ENCODE data around the gene SCAI.
"Not testable (repeated sequence)": the region's sequence is repeated elsewhere in the genome, so short reads cannot be mapped to it uniquely, and the experiment has no call there.

The SCAI gene

DNA sequence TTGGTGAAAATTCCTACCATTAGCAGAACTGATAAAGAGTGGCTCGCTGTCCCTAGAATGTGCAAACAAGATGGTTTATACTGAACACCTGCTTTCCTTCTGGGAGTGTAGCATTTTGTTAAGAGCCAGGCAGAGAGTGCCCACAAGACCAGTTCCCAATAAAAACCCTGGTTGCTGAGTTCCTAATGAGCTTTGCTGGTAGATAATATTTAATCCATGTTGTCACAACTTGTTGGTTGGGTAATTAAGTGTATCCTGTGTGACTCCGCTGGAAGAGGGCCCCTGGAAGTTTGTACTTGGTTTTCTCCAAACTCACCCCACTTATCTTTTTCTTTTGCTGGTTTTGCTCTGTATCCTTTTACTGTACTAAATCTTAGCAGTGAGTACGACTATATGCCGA is 162.9 kb downstream of the SCAI start:
- no peak overlapping the region for H3K27ac ChIP-seq
- TF ChIP-seq ZFX (IDR thresholded peaks at IDR 0.05; ENCODE audit: borderline replicate concordance) = no peak
- TF ChIP-seq, protein P1, sequence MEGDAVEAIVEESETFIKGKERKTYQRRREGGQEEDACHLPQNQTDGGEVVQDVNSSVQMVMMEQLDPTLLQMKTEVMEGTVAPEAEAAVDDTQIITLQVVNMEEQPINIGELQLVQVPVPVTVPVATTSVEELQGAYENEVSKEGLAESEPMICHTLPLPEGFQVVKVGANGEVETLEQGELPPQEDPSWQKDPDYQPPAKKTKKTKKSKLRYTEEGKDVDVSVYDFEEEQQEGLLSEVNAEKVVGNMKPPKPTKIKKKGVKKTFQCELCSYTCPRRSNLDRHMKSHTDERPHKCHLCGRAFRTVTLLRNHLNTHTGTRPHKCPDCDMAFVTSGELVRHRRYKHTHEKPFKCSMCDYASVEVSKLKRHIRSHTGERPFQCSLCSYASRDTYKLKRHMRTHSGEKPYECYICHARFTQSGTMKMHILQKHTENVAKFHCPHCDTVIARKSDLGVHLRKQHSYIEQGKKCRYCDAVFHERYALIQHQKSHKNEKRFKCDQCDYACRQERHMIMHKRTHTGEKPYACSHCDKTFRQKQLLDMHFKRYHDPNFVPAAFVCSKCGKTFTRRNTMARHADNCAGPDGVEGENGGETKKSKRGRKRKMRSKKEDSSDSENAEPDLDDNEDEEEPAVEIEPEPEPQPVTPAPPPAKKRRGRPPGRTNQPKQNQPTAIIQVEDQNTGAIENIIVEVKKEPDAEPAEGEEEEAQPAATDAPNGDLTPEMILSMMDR (IDR thresholded peaks at IDR 0.05) = no peak

DNA sequence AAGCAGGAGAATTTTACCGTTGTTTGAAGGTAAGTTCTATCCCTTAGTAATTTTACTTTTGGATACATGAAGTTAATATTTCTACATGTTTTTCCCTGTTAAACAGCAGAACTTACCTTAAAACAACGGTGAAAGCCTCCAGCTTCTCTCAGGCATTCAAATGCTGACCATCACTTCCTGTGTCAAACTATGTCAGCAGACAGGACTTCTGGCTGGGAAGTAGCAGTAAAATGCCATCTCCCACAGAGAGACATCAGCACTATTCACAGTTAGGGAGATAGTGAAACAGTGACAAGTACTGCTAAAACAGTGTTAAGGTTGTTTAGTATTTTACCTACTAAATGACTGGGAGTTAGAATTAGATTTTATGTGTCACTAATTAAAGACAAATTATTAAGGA is 168.2 kb downstream of the SCAI start:
- TF ChIP-seq, protein P1 (IDR thresholded peaks at IDR 0.05) = no peak
- TF ChIP-seq ZFX (IDR thresholded peaks at IDR 0.05; ENCODE audit: borderline replicate concordance) = no peak
- H3K27ac ChIP-seq = no peak overlapping the region

DNA sequence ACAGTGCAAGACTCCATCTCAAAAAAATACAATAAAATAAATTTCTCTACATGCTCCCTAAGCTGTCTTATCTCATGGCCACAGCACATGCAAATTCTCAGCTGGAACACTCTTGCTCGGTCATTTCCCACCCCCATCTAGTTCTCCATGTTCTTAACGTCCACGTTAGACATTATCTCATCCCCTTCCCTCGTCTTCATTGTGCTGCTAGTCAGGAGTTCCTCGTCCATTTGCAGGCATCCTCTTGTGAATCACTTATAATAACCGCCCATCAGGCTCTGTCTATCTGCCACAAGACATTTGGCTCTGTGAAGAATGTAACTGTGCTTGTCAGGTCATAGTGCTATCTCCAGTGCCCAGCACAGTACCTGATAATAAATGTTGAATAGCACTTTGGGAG is 169.5 kb downstream of the SCAI start:
- H3K27ac ChIP-seq = no peak overlapping the region
- TF ChIP-seq, protein P1 (IDR thresholded peaks at IDR 0.05) = no peak
- TF ChIP-seq ZFX (IDR thresholded peaks at IDR 0.05; ENCODE audit: borderline replicate concordance) = no peak

DNA sequence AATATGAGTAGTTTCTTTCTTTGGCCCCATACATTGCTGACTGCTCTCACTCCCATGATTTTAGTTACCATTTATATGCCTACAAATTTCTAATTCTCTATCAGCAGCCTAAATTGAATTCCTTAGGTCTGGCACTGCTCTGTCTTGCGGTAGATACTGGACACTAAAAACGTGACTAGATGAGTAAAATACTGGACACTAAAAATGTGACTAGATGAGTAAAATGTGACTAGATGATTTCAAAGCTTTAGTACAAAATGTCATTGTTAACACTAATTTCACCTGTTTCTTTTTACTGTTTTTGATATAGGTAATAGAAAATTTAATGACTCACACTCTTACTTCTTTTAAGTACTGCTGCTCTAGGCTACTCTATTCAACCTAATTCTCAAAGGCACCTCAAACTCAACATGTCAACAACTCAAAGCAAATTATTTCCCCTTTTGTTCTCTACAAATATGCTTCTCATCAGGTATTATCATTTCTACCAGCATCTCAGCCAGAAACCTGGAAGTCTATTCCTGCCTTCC is 171.0 kb downstream of the SCAI start:
- no peak for TF ChIP-seq ZFX (IDR thresholded peaks at IDR 0.05; ENCODE audit: borderline replicate concordance)
- TF ChIP-seq, protein P1 (IDR thresholded peaks at IDR 0.05) = no peak
- no peak overlapping the region for H3K27ac ChIP-seq

DNA sequence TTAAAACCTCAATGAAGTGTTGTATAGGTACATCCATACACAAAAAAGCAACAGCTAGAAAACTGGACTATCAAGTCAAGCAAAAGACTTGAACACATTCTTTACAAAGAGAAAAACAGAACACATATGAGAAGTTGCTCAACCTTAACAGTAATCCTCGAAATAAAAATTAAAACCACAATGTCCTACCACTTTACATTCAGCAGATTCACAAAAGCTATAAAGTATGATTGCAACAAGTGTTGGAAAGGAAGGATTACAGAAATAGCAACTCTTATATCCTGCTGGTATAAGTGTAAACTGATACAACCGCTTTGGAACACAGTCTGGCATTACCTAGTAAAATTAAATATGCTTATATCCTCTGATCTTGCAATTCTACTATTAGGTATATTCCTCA is 173.9 kb downstream of the SCAI start:
- TF ChIP-seq ZFX (IDR thresholded peaks at IDR 0.05; ENCODE audit: borderline replicate concordance) = no peak
- TF ChIP-seq, protein P1 (IDR thresholded peaks at IDR 0.05) = no peak
- no peak overlapping the region for H3K27ac ChIP-seq

DNA sequence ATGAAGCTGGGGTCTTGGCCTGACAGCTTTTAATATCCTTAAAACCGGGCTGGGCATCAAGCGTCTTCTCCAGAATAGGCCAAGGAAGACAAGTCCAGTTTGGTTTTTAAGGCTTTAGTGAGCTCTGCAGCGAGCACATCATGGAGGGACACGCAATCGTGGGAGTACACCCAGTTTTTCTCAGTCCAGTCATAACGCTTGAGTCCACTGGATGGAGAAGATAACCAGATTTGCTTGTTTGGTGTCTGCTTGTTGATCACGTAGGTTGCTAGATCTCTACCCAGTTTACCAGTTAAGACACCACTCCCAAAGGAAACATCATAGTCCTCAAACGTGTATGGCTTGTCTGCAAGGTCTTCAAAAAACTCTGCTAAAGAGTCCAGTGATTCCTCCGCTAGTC is 175.1 kb downstream of the SCAI start:
- TF ChIP-seq, protein P1 (IDR thresholded peaks at IDR 0.05) = no peak
- no peak for TF ChIP-seq ZFX (IDR thresholded peaks at IDR 0.05; ENCODE audit: borderline replicate concordance)
- no peak overlapping the region; the same call in 1 of the 2 replicates for H3K27ac ChIP-seq

DNA sequence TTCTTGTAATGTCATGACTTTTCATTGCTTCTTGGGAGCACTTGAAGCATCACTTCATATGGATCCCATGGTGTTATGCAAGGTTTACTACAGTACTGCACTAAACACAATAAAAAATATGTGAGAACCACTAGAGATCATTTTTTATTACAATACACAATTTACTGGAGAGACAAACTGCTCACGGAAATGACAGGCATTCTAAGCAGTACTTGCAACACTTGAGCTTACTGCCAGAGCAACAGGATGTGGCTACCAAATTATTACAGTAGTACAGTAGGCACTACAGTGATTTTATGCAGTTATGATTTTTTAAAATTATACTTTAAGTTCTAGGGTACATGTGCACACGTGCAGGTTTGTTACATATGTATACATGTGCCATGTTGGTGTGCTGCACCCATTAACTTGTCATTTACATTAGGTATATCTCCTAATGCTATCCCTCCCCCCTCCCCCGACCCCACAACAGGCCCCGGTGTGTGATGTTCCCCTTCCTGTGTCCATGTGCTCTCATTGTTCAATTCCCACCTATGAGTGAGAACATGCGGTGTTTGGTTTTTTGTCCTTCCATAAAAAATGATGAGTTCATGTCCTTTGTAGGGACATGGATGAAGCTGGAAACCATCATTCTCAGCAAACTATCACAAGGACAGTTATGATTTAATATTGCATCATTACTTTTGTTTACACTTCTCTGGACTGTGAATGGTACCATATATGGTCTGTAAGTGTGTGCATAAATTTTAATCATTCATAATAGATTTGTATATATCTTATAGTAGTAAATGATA is 177.4 kb downstream of the SCAI start:
- H3K27ac ChIP-seq = not testable (repeated sequence)

Measured in 22Rv1 (cell line).